AML-193 (cell line): ENCODE measurements around the gene FILIP1L.
"Not testable (repeated sequence)": the region's sequence is repeated elsewhere in the genome, so short reads cannot be mapped to it uniquely, and the experiment has no call there.

ENCODE experiments used
- DNase-seq, 2 experiments: peaks; one replicate each; lab custom pipeline; 2025; lab: John Stamatoyannopoulos, UW

FILIP1L gene

DNA sequence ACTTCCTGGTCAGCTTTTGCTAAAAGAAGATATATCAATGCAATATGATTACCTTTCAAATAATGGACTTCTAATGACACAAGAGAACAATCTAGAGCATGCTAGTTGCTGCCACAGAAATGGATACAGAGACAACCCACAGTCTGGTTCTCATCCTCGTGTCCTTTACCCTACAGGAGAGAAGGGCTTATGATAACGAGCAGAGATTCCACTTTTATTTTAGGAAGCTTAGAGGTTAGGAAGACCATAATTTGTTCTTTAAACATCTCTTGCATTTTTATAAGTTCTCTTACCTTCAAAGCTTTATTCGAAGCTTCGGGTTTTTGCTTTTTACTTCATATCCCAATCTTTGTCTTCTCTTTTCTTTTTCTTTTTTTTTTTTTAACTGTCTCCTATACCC lies 39.1 kb downstream of the FILIP1L start:
- no peak for DNase-seq

GRCh38 chr3:100073714-100074307 lies 40.5 kb downstream of the FILIP1L start:
- peak; percentile 90 to 91 for DNase-seq

GRCh38 chr3:100073049-100073713 lies 41.1 kb downstream of the FILIP1L start:
- peak in 1 of 2 experiments; percentile 65 for DNase-seq

DNA sequence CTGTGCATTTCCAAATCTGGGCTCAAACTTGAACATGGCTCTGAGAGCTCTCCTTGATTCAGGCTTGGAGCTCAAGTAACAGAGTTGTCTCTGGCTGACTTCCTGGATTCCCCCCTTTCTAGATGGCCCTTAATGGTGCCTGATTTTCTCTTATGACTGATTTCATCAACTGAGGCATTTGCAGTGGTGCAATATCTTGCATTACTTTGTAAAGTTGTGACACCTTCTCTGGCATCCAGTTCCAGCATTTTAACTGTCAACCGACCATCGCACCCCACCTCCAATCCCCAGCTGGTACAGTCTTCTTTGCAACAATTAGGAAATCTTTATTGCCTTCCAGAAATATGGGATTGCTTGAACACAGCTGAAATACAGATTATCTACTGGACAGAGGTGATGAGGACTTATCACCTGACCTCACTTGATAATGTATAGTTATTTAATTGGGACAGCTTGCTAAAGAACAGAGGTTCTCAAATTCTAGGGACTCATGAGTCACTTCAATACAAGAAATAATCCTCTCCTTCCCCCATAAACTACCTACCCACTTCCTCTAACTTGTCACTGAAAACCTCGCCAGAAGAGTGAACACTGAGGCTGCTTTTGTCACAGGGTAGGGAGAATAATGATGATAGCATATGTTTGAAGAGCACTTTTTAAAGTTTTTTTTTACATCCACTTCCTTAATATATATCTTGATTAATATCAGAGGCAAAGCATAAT lies 41.8 kb downstream of the FILIP1L start:
- DNase-seq, result peak; percentile 99

- peak; percentile 79 to 80 for DNase-seq
These were observed 44.8 kb downstream of the FILIP1L start for GRCh38 chr3:100069472-100069871.

- peak; percentile 91 to 92 for DNase-seq
These were observed 45.5 kb downstream of the FILIP1L start for GRCh38 chr3:100068826-100069225.

- no peak for DNase-seq
These were observed 46.7 kb downstream of the FILIP1L start for GRCh38 chr3:100067589-100067988.

- DNase-seq, result no peak
These were observed 50.3 kb downstream of the FILIP1L start for GRCh38 chr3:100063929-100064461.

GRCh38 chr3:100062665-100063064 lies 51.6 kb downstream of the FILIP1L start:
- DNase-seq, result no peak

DNA sequence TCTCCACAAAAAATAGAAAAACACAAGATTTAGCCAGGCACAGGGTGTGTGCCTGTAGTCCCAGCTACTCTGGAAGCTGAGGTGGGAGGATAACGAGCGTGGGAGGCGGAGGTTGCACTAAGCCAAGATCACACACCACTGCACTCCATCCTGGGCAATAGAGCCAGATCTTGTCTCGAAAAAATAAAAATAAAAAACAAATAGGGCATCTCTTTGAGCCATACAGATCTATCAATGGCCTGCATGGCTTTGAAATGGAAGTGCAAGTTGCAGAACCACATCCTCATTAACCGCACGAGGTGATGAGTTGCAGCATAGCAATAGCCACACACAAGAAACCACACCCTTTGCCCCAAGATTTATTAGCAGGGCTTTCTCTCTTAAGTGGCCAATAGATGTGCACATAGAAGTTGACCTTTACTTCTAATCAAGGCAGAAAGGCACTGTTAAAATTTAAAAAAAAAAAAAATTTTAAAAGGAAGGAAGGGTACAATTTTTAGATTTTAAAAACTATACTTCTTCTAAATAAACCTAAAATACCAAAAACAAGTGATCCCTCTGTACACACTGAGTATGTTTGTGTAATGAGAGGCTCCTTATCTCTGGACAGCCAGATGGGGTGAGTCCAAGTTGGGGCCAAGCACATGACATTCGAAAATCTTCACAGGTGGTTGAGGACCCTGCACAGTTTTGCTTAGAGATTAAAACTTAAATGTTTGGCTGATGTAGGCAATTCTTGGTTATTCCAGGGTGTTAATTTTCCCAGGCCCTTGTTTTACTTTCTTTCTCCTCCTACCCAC lies 53.4 kb downstream of the FILIP1L start:
- DNase-seq, result peak; percentile 80 to 84

DNA sequence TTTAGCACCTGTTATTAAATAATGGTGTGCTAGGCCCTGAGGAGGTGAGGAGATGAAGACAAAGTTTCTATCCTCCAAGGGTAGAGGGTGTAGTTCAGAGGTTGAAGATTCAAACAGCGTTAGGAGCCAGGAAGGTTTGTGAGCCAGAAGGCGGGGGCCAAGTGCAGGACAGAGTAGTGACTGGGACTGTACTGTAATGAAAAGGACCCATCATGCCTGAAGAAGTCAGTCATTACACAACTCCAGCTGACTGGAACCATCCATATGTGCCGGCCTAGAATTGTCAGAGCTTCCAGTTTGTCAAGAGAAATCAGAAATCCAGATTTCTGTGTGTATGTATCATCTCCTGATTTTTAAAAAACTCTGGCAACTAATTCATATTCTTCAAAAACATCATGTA lies 54.8 kb downstream of the FILIP1L start:
- no peak for DNase-seq

DNA sequence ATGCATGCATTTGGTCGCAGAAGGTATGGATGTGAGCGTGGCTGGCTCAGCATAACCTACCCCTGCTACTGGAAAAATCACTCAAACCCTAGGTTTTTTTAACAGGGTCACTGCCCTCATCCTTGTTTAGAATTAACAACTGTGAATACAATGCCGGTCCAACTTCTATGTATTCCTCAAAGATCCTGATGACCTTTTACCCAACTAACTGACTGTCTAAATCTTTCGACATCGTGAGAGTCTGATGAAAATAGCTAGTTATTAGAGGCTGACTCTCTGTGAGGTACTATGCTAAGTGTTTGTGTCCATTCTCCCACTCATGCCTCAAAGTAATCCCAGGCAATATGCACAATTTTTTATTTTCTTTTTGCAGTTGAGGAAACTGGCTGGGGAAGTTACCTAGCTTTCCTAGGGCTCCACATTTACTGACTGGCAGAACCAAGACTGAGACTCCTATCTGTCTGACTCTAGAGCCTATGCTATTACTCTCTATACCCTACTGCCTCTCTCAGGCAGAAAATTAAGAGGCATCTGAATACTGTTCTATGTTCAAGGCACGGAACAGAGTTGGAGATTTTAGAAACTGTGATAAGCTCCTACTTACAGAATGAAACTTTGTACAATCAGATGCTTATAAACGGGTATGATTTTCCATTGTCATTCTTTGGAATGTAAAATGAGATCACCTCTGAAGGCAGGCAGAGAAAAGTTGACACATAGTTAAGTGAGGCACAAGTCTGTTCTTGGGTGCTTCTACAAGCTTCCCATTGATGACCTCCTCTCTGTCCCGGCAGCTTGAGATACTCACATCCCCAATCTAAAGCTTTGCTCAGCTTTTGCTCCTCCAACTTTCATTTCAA lies 56.4 kb downstream of the FILIP1L start:
- DNase-seq, result no peak

DNA sequence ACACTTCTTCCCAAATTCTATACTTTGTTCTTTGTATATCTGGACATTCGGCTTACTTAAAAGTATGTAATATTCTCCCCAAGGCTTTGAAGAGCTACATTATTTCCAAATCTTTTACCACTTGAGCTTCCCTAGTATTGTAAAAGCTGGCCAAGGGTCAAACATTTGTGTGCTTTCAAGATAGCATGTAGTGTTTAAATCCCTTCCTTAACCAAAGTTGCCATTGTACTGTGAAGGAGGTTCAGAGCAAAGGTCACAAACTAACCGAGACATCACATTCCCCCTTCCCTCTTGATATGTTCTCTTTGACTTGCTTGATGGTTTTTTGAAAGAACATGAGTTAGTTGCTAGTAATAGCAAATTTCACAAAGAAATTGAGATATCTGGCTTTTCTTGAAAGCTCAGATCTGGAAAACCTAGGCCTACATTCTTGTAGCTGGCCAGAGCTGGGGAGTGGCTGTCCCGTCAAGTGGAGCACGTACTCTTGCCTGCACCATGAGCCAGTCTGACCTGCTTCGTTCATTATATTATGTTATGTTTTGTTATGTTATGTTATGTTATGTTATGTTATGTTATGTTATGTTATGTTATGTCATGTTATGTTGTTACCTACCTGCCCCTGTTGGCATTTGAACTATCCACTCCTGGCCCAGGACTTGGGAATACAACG lies 60.2 kb downstream of the FILIP1L start:
- no peak for DNase-seq

GRCh38 chr3:100051513-100051912 lies 62.8 kb downstream of the FILIP1L start:
- DNase-seq, result not testable (repeated sequence)

DNA sequence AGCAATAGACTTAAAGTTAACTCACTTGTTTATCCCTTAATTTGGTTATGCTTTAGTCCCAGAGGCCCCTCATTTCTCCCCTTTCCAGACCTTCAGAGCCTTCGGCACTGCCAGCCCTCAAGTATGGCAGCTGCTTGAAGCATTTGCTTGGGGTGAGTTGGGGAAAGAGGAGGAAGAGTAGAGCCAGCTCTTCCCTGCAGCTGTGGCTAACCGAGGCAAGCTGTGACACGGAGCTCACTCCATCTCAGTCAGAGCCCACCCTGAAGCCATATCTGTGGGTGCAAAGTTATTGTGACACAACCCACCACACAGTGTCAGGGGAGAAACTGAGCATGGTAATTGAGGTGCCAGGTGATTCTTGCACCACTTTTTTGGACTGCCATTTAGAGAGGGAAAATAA lies 66.1 kb downstream of the FILIP1L start:
- DNase-seq, result no peak

- peak; percentile 31 to 40 for DNase-seq
These were observed 66.7 kb downstream of the FILIP1L start for GRCh38 chr3:100047455-100048141.

DNA sequence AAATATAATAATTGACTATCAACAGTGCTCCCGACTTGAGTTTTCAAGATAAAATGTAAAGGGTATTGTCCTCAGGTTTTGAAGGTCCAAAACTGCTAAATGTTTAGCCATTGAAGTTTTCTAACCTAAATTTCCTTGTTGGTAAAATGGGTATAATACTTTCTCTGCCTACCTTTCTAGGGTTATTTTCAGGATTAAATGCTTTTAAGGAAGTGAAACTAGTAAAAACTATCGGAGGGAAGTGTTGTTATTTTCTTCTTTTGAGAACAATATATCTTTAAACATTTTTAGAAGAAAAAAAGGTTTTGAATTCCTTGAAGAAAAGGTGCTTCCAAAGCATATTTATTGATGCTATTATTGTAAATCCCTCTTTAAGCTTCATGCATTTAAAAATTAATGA lies 67.3 kb downstream of the FILIP1L start:
- no peak for DNase-seq

DNA sequence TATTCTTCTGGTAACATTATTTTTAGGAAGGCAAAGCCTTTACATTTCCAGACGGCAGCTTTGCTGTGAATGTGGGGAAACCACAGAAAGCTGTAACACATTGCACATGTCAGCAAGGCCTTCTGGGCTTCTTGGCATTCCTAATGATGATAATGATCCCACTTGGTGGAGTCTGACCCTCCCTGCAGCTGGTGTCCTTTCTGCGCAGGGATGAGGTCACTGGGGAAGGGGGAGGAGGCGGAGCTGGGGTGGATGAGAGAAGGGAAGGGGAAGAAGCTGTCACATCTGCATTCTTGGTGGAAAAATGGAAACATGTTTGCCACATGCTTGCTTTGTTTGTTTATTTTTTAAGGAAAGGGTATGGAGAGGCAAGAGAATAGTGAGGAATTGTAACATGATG lies 68.6 kb downstream of the FILIP1L start:
- no peak for DNase-seq

DNA sequence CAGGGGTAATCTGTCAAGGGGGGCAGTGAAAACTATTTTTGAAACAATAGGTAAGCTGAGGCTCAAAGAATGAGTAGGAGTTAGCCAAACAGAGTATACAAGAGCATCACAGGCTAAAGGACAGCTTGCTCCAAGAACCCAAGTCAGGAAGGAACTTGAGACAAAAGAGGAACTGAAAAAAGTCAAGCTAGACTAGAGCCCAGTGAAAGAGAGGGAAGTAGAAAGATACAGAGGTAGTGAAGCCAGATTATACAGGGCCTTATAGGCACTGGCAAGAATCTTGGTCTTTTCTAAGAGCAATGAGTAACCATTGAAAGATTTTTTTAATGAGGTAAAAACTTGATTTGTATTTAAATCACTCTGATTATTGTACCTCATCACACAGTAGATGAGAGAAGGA lies 69.9 kb downstream of the FILIP1L start:
- DNase-seq, result peak; percentile 92 to 98

DNA sequence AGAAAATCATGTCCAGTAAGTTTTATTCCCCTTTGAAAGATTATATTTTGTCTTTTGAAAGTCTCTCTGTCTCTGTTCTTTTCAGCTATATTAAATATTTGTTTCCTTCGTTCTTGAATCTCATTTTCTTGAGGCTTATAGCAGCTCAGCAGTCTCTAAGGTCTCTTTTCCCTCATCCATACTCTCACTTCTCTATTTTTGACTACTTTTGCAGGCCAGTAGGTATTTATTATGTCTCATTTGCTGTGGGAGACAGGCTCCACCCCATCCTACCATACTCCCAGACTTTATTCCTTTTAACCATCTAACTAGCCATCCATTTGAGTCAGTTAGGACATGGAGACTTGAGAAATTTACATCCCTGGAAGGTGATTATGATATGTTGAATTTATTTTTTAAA lies 71.0 kb downstream of the FILIP1L start:
- no peak for DNase-seq
